ENCODE measurements around the gene C11orf52.

The C11orf52 gene

DNA sequence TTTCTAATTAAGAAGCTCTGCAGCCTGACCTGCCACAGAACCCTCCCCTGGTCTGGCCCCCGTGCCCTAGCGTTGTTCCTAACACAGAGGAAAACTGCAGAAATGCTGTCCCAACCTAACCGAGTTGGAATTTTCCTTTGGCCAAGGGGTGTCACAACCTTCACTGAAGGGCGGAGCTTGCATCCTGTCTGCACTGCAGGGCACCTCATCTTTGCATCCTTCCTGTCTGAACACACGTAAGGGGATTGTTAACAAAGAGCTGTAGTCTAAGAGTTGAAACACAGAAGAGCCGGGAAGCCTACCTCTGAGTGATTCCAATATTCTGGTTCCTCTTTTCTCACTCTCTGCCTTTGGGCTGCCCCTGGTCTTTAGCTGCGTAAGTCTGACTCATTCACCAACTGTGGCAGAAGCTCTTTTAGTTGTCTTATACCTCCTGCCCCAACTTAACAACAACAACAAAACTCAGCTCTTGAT is 20.0 kb downstream of the C11orf52 start:
- no peak for DNase-seq (ENCODE audit: low read depth in 2 of 2)

DNA sequence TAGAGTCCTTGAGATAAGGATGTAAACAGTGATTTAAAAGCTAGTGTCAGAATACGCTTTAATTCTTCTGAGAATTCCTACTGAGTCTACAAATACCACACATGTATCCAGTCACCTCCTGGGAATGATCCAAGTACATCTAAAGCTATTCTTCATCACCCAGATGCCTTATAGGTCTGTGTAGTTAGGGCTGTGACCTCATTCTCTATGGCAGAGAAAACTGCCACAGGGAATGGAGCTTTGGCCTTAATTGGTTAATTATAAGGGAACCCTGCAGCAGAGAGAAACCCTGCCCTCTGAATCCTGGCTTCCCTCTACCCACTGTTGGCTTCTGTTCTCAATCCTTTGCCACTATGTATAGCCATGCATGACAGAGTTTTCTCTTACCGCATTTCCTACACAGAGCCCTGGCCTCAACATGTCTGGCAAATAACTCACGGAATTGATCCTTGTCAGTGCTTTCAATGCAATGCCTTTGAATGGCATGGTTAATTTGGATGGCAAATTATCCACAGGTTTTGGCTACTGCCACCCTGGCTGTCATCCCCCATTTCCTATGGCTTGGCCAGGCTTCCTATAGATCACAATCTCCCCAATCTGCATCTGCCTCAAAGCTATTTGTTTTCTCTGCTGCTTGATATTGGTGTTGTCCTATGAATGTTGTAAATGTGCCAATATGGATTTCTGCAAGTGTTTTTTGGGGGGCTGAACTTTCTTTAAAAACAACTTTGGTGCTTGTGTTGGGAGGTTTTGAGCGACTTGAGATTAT is 21.3 kb downstream of the C11orf52 start:
- DNase-seq (ENCODE audit: low read depth in 2 of 2): no peak

DNA sequence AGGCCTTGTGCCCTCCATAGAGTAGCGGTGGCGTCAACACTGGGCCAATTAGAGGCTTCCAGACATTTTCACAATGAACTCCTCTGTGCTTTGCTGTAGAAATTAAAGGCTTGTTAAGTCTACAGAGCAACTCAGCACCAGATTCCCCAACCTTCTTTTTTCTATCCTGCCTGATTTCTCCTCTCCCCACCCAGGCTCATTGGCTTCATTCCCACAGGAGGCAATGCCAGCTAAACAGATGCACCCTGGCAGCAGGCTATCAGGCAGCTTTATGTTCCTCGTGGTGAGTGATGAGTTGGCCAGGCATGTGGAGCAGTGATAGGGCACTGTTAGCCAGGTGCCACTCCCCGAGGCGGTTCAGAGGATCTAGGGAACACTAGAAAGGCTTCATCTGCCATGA is 23.2 kb downstream of the C11orf52 start:
- DNase-seq (ENCODE audit: low read depth in 2 of 2): no peak

DNA sequence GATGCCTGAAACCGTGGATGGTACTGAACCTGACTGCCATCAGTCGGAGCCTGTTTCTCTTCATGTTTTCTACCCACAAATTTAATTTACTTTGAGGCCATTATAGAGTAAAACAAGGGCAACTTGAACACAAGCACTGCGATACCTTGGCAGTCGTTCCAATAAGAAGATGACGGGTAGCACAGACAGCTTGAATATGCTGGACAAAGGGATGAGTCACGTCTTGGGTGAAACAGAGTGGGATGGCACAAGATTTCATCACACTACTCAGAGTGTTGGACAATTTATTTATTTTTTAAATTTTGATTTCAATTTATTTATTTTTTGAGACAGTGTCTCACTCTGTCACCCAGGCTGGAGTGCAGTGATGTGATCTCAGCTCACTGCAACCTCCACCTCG is 24.1 kb downstream of the C11orf52 start:
- no peak for DNase-seq (ENCODE audit: low read depth in 2 of 2)

DNA sequence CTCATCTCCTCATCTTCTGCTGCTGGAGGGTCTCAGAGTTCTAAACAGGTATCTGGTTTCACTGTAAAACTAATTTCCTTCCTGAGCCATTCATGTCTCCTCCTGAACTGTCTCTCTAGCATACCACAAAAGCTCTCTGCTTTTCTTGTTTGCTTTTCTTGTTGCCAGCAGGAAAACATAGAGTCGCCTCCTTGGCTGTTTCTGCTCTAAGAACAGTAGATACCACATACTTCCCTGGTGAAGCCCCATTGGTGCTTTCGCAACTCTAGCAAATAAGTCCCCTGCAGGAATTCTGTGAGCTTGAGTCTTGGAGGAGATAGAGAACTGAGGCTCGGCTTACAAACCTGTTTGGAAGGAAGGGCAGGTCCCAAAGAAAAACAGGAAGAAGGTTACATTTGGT is 25.4 kb downstream of the C11orf52 start:
- no peak for DNase-seq (ENCODE audit: low read depth in 2 of 2)

DNA sequence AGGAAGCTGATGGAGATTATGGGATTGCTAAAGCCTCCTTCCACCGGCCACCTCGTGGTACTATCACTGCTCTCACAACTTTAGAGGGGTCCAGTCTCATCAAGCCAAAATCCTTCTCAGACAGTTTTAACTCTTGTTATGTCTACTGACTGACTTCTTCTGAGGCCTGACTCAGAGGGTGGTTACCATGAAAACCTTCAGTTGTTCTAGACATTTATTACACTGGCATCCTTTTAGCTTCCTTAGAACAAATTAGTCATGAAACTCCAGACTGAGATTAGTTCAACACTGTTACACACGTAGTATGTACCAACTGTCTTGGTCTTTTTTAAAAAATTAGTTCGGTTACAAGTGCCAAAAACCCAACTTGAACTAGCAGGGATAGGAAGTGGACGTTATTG is 25.9 kb downstream of the C11orf52 start:
- no peak for DNase-seq (ENCODE audit: low read depth in 2 of 2)

DNA sequence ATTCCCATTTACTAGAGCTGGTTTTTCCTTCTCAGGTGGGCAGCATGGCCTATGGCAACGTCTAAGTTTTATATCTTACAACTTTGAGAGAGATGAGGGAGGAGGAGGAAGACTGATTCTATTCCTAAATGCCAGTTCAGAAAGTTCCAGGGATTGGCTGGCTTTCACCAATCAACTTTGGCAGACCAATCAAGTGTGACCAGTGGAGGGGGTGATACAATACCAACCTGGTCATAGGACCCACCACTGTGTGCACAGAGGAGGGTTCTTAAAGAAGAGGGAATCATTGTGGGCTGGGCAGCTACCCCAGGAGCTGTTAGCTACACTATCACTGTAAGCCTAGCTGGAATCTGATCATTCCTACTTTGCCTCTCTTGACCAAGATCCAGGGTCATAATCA is 26.5 kb downstream of the C11orf52 start:
- DNase-seq (ENCODE audit: low read depth in 2 of 2): no peak

DNA sequence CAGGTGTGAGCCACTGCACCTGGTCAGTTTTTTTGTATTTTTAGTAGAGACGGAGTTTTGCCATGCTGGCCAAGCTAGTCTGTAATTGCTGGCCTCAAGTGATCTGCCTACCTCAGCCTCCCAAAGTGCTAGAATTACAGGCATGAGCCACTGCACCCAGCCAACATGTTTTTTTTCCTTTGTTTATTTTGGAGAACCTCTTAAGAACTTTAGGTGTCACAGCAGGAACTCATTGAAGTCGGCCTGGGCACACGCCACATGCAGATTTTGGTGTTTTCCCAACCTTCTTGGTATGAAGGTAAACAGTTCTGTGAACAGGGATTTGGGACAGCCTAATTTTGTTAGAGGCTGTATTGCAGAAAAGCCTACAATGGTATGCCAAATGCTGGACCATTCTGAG is 27.8 kb downstream of the C11orf52 start:
- DNase-seq (ENCODE audit: low read depth in 2 of 2): no peak

DNA sequence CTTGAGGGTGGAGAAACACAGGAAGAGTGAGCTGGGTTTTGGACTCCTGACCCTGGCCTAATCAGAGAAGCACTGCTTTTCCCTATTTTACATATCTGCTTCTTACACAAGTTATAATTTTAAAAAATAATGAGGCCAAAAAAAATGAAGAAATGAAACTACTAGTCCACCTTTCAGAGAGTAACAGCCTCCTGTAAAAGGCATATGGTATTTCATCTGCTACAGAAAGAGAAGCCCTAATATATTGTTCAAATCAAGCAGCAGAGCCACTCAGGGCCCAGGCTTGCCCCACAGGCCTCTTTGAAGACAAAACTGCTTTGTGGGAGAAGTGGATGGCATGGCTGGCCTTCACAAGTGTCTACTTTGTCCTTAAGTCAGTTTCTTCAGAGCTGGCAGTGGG is 28.4 kb downstream of the C11orf52 start:
- no peak for DNase-seq (ENCODE audit: low read depth in 2 of 2)

DNA sequence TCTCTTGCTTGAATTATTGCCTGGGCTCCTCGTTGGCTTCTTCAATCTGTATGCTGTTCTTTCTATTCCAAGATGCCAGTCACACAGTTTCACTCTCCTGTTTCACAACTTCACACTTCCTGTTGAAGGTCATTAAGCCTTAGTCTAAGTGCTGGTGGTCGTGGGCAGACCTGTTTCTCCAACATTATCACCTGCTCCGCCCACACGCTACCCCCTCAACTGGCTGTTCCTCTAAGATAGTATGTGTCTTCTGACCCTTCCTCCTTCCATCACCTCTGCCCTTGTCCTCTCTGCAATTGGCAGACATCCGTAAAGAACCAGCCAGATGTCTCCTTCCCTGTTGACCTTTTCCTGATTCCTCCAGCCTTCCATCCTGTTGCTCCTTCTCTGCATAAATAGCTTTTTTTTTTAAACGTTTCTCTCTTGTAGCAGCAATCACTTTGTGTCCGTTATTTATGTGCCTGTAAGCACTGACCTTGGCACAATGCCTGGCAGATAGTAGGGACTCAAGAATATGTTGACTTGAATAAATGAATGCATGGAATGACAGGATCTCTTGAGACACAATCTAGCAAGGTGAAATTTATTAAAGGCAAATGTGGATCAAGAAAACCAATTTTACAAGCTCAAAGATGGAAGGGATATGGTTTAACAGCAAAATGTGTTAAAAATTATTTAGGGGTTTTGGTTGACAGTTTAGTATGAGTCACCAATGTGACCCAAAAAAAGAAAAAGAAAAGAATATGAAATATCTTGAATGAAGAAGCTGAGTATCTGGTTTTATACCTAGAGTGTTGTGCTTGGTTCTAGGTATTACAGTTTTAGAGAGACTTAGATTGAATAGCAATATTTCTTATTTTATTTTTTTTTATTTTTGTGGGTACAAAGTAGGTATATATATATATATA is 31.1 kb downstream of the C11orf52 start:
- DNase-seq (ENCODE audit: low read depth in 2 of 2): no peak

DNA sequence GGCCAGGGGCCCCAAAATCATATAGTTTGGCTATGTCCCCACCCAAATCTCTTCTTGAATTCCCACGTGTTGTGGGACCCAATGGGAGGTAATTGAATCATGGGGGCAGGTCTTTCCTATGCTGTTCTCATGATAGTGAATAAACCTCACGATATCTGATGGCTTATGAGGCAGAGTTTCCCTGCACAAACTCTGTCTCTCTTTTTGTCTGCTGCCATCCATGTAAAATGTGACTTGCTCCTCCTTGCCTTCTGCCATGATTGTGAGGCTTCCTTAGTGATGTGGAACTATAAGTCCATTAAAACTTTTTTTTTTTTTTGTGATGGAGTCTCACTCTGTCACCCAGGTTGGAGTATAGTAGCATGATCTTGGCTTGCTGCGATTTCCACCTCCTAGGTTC is 32.9 kb downstream of the C11orf52 start:
- no peak for DNase-seq (ENCODE audit: low read depth in 2 of 2)

DNA sequence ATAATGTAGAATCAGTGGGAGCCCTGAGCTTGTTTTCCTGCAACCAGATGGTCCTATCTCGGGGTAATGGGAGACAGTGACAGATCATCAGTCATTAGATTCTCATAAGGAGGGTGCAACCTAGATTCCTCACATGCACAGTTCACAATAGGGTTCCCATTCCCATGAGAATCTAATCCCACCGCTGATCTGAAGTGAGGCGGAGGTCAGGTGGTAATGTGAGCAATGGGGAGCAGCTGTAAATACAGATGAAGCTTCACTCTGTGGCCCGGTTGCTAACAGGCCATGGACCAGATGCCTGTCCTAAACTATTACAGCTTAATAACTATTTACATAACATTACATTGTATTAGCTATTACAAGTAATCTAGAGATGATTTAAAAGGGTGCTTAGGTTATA is 35.4 kb downstream of the C11orf52 start:
- no peak for DNase-seq (ENCODE audit: low read depth in 2 of 2)

DNA sequence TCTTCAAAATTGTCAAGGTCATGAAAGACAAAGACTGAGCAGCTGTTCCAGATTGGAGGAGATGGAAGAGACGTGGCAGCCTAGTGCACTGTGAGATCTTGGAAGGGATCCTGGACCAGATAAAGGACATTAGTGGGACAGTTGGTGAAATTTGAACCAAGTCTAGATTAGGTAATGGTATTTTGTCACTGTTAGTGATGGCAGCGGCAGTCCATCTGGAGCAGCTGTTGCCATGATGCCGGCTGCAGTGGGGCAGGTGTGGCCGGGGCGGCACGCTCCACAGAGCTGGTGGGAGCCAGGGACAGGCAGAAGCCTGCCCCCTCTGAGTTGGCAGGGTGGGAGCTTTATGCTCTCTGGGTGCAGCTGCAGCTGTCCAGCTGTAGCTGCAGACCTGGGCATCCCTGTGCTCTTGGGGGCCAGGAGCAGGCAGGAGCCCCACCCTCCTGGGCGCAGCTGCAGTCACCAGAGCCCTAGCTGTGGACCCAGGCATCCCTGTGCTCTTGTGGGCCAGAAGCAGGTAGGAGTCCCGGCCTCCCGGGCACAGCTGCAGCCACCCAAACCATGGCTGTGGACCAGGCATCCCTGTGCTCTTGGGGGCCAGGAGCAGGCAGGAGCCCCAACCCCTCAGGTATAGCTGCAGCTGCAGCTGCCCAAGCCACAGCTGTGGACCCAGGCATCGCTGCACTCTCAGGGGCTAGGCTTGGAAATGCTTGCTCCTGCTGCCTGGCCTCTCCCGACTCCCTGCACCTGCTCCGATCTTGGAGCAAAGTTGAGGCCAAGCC is 39.1 kb downstream of the C11orf52 start:
- DNase-seq (ENCODE audit: low read depth in 2 of 2): no peak

DNA sequence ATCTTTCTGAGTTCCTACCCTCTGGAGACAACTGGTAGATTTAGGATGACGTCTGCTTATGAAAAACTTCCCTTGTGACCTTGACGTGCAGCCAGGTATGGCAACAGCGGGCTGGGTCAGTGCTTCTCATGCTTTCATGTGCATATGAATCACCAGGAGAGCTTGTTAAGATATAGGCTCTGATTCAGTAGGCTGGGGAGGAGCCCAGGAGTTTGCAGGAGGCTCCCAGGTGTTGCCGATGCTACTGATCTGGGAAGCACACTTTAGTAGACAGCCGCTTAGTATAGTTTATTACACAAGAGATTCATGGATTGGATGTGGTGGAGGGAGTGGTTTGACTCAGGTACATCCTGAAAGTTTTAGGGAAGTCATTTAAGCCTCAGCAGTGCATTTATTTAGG is 42.2 kb downstream of the C11orf52 start:
- no peak for DNase-seq (ENCODE audit: low read depth in 2 of 2)

DNA sequence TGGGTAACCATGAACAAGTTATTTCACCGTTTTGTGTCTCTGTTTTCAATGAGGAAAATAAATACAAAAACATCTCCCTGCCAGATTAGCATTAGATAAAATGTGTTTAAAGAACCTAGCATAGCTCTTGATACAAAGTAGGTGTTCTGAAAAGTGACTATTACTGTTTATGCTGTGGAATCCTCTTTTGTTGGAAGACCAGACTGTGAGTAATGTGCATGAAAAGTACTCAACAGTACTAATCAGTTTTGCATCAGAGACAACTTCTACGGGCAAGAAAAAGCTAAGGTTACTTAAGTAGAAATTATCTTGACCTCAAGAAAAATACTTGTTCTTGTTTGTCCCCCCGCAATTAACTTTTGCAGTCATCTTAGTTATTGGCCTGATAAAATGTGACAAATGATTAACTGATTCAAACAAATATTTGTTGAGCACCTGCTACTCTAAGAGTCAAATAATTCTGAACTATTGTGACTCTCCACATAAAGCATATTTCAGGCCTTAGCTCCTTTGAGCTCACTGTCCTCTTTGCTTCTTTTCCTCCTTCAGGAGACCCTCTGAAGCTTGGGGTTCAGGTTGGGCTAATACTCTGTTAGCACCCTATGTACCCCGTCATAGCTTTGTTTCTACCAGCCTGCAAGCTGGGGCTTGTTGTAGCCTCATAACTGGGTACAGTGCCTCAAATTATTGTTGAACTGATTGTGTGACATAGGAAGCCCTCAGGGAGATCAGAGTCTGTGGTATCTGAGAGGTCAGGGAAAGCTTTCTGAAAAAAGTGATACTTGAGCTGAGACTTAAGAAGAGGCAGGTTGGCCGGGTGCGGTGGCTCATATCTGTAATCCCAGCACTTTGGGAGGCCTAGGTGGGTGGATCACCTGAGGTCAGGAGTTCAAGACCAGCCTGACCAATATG is 42.9 kb downstream of the C11orf52 start:
- DNase-seq (ENCODE audit: low read depth in 2 of 2): no peak

DNA sequence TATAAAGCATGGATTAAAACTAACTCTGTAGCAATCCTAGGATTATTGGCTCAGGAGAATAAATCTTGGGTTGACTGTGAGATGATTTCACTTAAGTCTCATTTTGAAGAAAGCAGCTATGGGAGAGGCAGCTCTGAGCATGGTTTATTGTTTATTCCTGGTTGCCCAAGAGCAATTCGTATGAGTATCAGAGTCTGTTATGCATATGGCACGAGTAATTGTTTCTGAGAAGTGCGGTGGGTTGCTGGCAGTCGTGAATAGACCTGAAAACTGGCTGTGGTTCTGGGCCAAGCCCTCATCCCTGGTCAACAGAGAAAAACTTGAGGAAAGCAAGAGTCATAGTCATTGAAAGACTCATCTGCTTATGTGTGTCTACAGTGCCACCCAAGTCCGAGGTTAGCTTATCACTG is 45.2 kb downstream of the C11orf52 start:
- no peak for DNase-seq (ENCODE audit: low read depth in 2 of 2)

DNA sequence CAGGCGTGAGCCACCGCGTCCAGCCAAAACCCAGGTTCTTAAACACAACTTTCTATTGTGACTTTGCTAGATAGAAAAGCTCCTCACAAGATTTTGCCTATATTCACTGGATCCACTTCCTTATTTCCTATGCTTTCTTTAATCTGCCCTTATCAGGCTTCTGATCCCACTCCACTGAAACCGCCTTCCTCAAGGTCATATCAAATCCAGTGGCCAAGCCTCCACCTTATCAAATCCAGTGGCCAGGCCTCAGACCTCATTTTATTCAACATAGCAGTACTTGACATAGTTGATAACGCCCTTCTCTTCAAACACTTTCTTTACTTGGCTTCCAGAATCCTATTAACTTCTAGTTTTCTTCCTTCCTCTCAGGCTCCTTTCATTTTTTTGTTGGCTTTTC is 48.0 kb downstream of the C11orf52 start:
- no peak for DNase-seq (ENCODE audit: low read depth in 2 of 2)

DNA sequence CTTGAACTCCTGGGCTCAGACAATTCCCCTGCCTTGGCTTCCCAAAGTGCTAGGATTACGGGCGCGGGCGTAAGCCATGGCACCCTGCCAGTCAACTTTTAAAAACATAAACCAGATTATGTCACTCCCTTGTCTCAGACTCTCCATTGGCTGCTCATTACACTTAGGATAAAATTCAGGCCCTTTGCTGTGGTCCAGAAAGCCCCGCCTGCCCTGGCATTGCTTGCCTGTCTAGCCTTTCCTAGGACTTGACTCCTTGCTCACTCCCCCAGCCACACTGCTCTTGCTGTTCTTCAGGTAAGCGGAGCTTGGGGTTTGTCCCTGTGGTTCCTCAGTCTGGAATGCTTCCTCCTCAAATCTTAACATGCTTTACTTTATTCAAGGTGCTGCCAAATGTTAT is 48.9 kb downstream of the C11orf52 start:
- DNase-seq (ENCODE audit: low read depth in 2 of 2): no peak

DNA sequence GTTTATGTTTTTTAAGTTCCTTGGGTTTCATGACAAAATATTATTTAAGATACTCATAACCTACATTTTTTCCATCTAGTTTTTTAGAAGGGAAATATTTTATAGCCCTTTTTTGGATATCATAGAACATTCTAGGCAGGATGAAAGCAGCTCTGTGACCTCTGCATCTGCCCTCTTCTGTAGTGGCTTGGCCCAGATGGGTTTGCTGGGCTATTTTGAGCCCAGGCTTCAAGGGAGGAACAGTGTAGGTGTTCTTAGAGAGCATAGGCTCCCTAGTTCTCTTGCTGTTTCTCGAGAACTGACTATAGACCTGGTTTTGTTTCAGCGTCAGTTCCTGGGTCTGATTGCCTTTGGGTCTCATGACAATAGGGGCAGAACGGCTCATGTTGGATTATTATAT is 50.6 kb downstream of the C11orf52 start:
- no peak for DNase-seq (ENCODE audit: low read depth in 2 of 2)

DNA sequence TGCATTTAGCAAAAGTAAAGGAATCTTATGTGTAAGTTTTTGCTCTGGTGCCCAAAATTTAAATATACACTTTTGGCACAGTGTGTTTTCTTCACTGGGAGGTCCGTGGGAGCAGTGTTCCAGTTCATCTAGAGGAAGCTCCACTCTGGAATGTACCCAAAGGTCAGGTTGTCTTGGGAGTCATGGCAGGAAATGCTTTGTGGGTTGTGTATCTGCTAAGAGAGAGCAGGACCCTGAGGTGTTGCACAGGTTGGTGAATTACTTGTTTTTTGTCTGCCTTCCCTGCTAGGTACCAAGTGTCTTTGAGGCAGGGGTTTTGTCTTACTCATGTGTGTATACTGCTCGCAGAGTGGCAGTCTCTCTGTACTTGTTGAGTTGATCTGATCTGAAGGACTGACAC is 55.7 kb downstream of the C11orf52 start:
- DNase-seq (ENCODE audit: low read depth in 2 of 2): no peak
